ENCODE results near the gene SMARCD3. TPM values are rescaled to one million over a fixed set of nuclear protein-coding genes. Genes with fewer than 3 reads are reported as not detected.

The SMARCD3 gene
- total RNA-seq, 1 donor from 2014 or later: 52.9 TPM

- no peak for TF ChIP-seq CTCF (IDR thresholded peaks at IDR 0.05; ENCODE audit: unreplicated experiment)
- Mint-ChIP-seq H3K27me3 (peaks cover 12% of the 10 kb centered on the region), H3K27ac (no peak overlapping the region), H3K4me3 (ENCODE audit: low read depth) (no peak overlapping the region), H3K4me1 (ENCODE audit: low read depth) (peaks cover 2% of the 10 kb centered on the region), H3K36me3 (ENCODE audit: insufficient read depth) (peaks cover 13% of the 10 kb centered on the region), H3K9me3 (ENCODE audit: low read depth) (no peaks in the 10 kb centered on the region)
- no peak for DNase-seq (ENCODE audit: low spot score, unreplicated experiment)
Observed at GRCh38 chr7:151212626-151213025, 35.9 kb downstream of the SMARCD3 start.

DNA sequence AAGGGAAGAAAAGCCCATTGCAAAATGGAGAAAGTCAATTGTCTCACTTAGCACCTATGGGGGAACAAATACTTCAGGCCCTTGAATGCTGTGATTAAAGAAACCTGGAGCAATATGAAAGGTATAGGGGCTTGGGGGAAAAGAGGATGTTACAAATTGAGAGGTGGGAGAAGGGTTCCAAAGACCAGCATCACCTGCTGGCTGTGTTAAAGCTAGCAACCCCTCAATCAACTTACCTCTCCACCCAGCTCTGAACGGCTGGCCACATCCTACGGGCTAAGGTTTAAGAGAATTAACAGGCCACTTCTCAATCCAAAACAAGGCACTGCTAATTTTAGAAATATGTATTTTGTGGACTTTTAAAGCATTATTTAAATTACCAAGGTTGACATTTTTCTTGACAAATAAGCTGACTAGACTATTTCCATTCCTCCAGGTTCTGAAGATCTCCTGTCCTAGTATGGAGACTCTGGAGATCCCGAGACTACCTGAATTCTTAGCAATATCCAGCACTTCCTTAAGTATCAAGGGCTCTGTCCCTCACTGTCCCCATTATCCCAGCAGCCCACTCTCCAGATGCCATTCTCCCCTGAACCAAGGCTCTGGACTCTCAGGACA is 37.2 kb downstream of the SMARCD3 start:
- Mint-ChIP-seq H3K36me3 (ENCODE audit: insufficient read depth) (peaks cover 11% of the 10 kb centered on the region), H3K4me3 (ENCODE audit: low read depth) (no peak overlapping the region), H3K27ac (no peak overlapping the region), H3K4me1 (ENCODE audit: low read depth) (peaks cover 2% of the 10 kb centered on the region), H3K27me3 (peaks cover 23% of the 10 kb centered on the region), H3K9me3 (ENCODE audit: low read depth) (no peaks in the 10 kb centered on the region)
- TF ChIP-seq CTCF (IDR thresholded peaks at IDR 0.05; ENCODE audit: unreplicated experiment): no peak
- no peak for DNase-seq (ENCODE audit: low spot score, unreplicated experiment)

GRCh38 chr7:151210087-151210854 is 38.2 kb downstream of the SMARCD3 start, which contains the start of gene H2BK1:
Gene H2BK1 (minus strand): TSS chr7:151210488. CDS start chr7:151210318, 170 bp downstream.
- Mint-ChIP-seq H3K27me3 (peaks cover 33% of the 10 kb centered on the region), H3K9me3 (ENCODE audit: low read depth) (no peaks in the 10 kb centered on the region), H3K36me3 (ENCODE audit: insufficient read depth) (peaks cover 5% of the 10 kb centered on the region), H3K4me1 (ENCODE audit: low read depth) (peaks cover 2% of the 10 kb centered on the region), H3K27ac (no peak within 1 kb of the TSS), H3K4me3 (ENCODE audit: low read depth) (no peak within 1 kb of the TSS)
- DNase-seq (ENCODE audit: low spot score, unreplicated experiment): no peak
- no peak for TF ChIP-seq CTCF (IDR thresholded peaks at IDR 0.05; ENCODE audit: unreplicated experiment)

DNA sequence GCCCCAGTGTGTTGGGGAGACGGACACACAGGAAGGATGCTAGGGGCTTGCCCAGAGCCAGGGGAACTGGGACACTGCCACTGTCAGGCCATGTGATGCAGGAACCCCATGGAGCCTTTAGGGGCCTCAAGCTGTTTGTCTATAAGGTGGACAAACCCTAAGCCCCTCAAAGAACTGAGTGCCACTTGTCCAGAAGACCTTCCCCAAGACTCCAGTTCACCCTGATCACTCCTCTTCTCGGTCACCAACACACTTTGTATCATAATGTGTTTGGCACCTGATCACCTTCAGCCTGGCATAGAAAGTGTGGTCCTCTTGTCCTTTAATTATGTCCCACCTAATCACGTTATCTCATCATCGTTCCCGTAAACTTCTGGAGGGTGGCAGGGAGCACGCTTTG is 38.9 kb downstream of the SMARCD3 start:
- no peak for TF ChIP-seq CTCF (IDR thresholded peaks at IDR 0.05; ENCODE audit: unreplicated experiment)
- H3K4me3 Mint-ChIP-seq (ENCODE audit: low read depth): no peak overlapping the region
- H3K4me1 Mint-ChIP-seq (ENCODE audit: low read depth): peaks cover 2% of the 10 kb centered on the region
- peaks cover 2% of the 10 kb centered on the region for H3K36me3 Mint-ChIP-seq (ENCODE audit: insufficient read depth)
- H3K27me3 Mint-ChIP-seq: peaks cover 39% of the 10 kb centered on the region
- no peak for DNase-seq (ENCODE audit: low spot score, unreplicated experiment)
- H3K9me3 Mint-ChIP-seq (ENCODE audit: low read depth): no peaks in the 10 kb centered on the region
- H3K27ac Mint-ChIP-seq: no peak overlapping the region

DNA sequence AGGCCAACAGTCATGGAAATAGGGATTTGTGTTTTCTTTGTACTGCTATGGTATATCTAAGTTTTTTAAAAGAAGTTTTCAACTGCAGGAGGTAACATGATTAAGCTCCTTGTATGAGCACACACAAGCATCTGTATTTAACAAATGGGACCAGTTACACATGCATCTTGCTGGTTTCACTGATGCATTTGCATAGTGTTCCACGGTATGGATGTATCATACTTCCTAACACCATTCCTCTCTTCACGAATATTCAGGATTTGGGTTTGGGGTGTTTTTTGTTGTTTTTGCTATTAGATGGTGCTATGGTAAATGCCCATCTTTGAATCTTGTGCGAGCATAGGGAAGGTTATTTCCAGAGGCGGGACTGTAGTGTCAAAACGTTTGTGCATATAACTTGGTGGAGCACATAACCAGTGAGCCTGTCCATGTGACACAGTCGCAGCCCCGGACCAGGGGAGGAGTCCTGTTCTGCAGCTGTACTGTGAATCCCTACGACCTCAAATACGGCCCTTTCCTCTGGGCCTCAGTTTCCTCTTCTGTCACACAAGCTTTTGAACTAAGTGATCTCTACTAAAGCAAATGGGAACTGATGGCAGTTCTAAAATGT is 40.1 kb downstream of the SMARCD3 start:
- Mint-ChIP-seq H3K27ac (no peak overlapping the region), H3K4me3 (ENCODE audit: low read depth) (no peak overlapping the region), H3K4me1 (ENCODE audit: low read depth) (peaks cover 2% of the 10 kb centered on the region), H3K27me3 (peaks cover 48% of the 10 kb centered on the region), H3K9me3 (ENCODE audit: low read depth) (no peaks in the 10 kb centered on the region), H3K36me3 (ENCODE audit: insufficient read depth) (peaks cover 2% of the 10 kb centered on the region)
- no peak for TF ChIP-seq CTCF (IDR thresholded peaks at IDR 0.05; ENCODE audit: unreplicated experiment)
- DNase-seq (ENCODE audit: low spot score, unreplicated experiment): no peak

All from progenitor cell of endocrine pancreas (in vitro differentiated cells).